ENCODE results near the gene ETHE1. TPM values are rescaled to one million over a fixed set of nuclear protein-coding genes. Genes with fewer than 3 reads are reported as not detected.
"Not testable (repeated sequence)": the region's sequence is repeated elsewhere in the genome, so short reads cannot be mapped to it uniquely, and the experiment has no call there.

Gene ETHE1
- total RNA-seq, 1 donor from 2014 or later, result 16.3 TPM

DNA sequence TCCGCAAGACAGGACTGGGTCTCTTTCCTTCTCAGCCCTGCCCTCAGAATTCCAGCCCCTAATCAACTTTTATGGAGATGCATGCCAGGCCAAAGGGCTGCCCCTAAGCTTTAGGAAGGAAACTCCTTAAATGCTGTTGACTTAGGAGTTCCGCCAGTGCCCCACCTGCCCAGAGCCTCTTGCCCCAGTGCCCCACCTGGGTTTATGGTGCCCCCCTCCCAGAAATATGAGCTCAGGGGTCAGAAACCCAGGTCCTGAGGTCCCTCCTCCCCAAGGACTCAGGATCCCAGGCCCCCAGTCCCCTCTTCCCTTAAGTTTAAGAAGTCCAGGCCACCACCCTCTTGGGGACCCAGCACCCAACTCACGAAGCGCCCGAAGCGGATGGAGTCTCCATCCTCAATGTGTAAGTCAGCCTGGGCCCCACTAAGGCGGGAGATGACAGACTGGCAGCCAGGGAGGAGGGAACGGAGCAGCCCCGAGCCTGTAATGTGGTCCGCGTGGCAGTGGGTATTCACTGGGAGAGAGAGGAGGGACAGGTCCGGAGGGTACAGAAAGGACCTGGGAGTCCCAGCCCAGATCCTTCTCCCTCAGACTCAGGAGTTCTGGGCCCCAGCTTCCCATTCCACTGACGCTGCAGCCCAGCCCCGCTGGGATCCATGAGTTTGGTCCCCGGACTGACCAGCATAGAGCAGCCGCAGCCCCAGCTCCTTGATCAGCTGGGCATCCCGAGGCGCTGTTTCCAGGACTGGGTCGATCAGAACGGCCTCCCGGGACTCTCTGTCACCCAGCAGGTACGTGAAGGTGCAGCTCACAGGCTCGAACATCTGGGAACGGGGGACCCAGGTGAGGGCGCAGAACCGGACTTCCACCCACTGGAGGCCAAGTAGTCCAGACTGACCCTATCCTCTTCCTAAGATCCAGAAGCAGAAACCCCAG is 897 bp downstream of the ETHE1 start:
- H3K4me3 Mint-ChIP-seq, result peak overlapping the region; percentile 89
- no peak for ATAC-seq (ENCODE audit: low read depth)
- intact Hi-C loops (cut with micrococcal nuclease), result loop anchor here (2.0 kb wide), 1 partner anchor 21 kb away; the partner anchor contains the start of gene PHLDB3
- no peaks in the 10 kb centered on the region for H3K27me3 Mint-ChIP-seq
- no peak for DNase-seq
- H3K9me3 Mint-ChIP-seq, result no peaks in the 10 kb centered on the region
- H3K4me1 Mint-ChIP-seq, result peaks cover 25% of the 10 kb centered on the region
- POLR2A ChIA-PET, result interaction anchor here (1.0 to 2.8 kb wide), 5 partner anchors 22 to 79 kb away, joined by 3 to 11 read pairs (median 3); partner anchors contain the start of genes IRGQ, PHLDB3 and ZNF576
- peak overlapping the region; percentile 54 for H3K27ac Mint-ChIP-seq
- CTCF ChIA-PET, result interaction anchor here (2.6 to 8.4 kb wide), 2 partner anchors 69 to 79 kb away, joined by 7 to 61 read pairs; no protein-coding TSS in a partner anchor
- TF ChIP-seq, protein P1, sequence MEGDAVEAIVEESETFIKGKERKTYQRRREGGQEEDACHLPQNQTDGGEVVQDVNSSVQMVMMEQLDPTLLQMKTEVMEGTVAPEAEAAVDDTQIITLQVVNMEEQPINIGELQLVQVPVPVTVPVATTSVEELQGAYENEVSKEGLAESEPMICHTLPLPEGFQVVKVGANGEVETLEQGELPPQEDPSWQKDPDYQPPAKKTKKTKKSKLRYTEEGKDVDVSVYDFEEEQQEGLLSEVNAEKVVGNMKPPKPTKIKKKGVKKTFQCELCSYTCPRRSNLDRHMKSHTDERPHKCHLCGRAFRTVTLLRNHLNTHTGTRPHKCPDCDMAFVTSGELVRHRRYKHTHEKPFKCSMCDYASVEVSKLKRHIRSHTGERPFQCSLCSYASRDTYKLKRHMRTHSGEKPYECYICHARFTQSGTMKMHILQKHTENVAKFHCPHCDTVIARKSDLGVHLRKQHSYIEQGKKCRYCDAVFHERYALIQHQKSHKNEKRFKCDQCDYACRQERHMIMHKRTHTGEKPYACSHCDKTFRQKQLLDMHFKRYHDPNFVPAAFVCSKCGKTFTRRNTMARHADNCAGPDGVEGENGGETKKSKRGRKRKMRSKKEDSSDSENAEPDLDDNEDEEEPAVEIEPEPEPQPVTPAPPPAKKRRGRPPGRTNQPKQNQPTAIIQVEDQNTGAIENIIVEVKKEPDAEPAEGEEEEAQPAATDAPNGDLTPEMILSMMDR (IDR thresholded peaks at IDR 0.05), result no peak
- H3K36me3 Mint-ChIP-seq (ENCODE audit: low read depth), result no peaks in the 10 kb centered on the region

DNA sequence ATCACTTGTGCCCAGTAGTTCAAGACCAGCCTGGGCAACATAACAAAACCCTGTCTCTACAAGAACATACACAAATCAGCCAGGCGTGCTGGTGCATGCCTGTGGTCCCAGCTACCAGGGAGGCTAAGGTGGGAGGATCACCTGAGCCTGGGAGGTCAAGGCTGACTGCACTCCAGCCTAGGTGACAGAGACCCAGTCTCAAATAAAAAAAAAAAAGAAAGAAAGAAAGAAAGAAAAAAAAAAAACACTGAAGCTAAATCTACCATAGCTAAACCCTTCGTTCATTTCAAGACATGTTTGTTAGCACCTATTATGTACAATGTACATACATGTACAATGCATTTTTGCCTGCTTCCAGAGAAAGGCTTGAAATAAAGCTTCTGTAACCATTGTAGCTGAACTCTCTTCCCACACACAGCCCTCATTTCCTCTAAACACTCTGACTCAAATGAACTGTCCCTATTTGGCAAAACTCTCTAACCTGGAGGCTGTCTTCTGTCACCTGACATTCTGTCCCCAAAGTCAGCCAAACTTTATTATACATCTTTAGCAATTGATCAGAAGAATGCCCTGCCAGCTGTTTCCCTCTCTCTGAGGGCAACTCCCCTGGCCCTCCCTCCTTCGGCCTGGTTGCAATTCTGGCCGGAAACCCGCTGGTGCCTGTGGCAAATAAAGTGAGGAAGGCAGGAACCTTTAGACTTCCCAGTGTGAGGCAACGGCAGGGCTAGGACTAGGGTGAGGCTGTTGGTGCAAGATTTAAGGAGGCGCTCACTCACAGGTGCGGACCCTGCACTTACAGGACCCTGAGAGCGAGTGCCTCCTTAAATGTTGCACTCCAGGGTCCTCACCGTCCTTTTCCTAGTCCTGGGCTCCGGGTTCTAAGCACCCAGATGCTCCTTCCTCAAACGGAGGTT is 1.8 kb downstream of the ETHE1 start:
- TF ChIP-seq, protein P1 (IDR thresholded peaks at IDR 0.05), result no peak
- Mint-ChIP-seq H3K27me3 (no peaks in the 10 kb centered on the region), H3K4me1 (peaks cover 25% of the 10 kb centered on the region), H3K27ac (peak overlapping the region; percentile 54), H3K36me3 (ENCODE audit: low read depth) (no peaks in the 10 kb centered on the region), H3K4me3 (peak overlapping the region; percentile 89), H3K9me3 (no peaks in the 10 kb centered on the region)
- no peak for DNase-seq
- peak; percentile 35 for ATAC-seq (ENCODE audit: low read depth)
- POLR2A ChIA-PET, result interaction anchor here (0.6 to 2.8 kb wide), 10 partner anchors 7 to 1166 kb away, joined by 3 to 11 read pairs (median 4); partner anchors contain the start of genes IRGQ, PHLDB3, ZNF575 and ZNF576
- CTCF ChIA-PET, result interaction anchor here (0.6 to 8.4 kb wide), 3 partner anchors 23 to 78 kb away, joined by 3 to 61 read pairs (median 7); no protein-coding TSS in a partner anchor
- intact Hi-C loops (cut with micrococcal nuclease), result no loop called here

DNA sequence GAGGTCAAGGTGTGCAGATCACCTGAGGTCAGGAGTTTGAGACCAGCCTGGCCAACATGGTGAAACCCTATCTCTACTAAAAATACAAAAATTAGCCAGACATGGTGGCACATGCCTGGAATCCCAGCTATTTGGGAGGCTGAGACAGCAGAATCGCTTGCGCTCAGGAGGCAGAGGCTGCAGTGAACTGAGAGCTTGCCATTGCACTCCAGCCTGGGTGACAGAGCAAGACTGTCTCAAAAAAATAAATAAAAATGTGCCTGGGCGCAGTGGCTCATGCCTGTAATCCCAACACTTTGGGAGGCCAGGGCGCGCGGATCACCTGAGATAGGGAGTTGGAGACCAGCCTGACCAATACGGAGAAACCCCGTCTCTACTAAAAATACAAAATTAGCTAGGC is 3.3 kb downstream of the ETHE1 start:
- H3K4me1 Mint-ChIP-seq, result peaks cover 33% of the 10 kb centered on the region
- H3K4me3 Mint-ChIP-seq; DNase-seq; H3K27me3 Mint-ChIP-seq; ATAC-seq (ENCODE audit: low read depth); intact Hi-C loops (cut with micrococcal nuclease); H3K27ac Mint-ChIP-seq; H3K36me3 Mint-ChIP-seq (ENCODE audit: low read depth); H3K9me3 Mint-ChIP-seq: not testable (repeated sequence)
- POLR2A ChIA-PET, result interaction anchor here (0.6 to 1.6 kb wide), 2 partner anchors 9 to 255 kb away, joined by 4 to 5 read pairs; partner anchors contain the start of gene ZNF575
- CTCF ChIA-PET, result interaction anchor here (0.8 to 8.4 kb wide), 2 partner anchors 77 to 84 kb away, joined by 3 to 61 read pairs; no protein-coding TSS in a partner anchor

DNA sequence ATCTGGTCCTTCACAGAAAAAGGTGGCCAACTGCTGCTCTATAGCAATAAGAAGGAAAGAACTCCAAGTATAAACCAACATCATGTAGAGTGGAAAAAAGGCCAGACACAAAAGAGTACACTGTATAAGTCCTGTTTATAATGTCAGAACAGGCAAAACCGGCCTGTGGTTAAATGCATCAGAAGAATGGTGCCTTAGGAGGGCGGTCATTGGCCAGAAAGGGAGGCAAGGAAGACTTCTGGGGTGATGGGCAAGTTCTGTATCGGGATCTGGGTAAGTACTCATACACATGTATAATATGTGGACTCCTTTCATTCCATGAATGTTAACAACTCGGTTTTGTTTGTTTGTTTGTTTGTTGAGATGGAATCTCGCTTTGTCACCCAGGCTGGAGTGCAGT is 4.1 kb downstream of the ETHE1 start:
- no peak overlapping the region for H3K4me3 Mint-ChIP-seq
- no peaks in the 10 kb centered on the region for H3K9me3 Mint-ChIP-seq
- ChIA-PET CTCF (interaction anchor here (8.4 kb wide), 1 partner anchor 76 kb away, joined by 61 read pairs; no protein-coding TSS in a partner anchor), POLR2A (interaction anchor here (0.8 kb wide), 1 partner anchor 18 kb away, joined by 3 read pairs; no protein-coding TSS in a partner anchor)
- ATAC-seq (ENCODE audit: low read depth) (no peak), DNase-seq (no peak)
- no peak overlapping the region for H3K27ac Mint-ChIP-seq
- peaks cover 41% of the 10 kb centered on the region for H3K4me1 Mint-ChIP-seq
- no peaks in the 10 kb centered on the region for H3K36me3 Mint-ChIP-seq (ENCODE audit: low read depth)
- TF ChIP-seq, protein P1 (IDR thresholded peaks at IDR 0.05), result no peak
- intact Hi-C loops (cut with micrococcal nuclease), result no loop called here
- H3K27me3 Mint-ChIP-seq, result no peaks in the 10 kb centered on the region
